Lower leg skin (tissue), 4 donors: ENCODE results near the gene NES. TPM values are rescaled to one million over a fixed set of nuclear protein-coding genes. Genes with fewer than 3 reads are reported as not detected.
A peak's percentile ranks its signal among the peaks of the same experiment; 100 is the strongest.

Experiments used
- DNase-seq, 2 donors: peaks; one replicate each; pipeline ENCODE4 v3.0.0-alpha.2; 2019; ENCODE audit warnings: low spot score in 2 of 2
- H3K4me3 ChIP-seq: fragments of 200-600 bp; sonication (generic); 2 replicates; pipeline ENCODE4 v1.5.1; 2017; ENCODE audit warnings: mild to moderate bottlenecking, low read depth; ENCODE audit not compliant: poor library complexity, severe bottlenecking
- POLR2A ChIP-seq, 2 donors: fragments of 450-650 bp; IDR thresholded peaks; one replicate each; pipeline ENCODE4 v1.6.1; 2016 to 2017; ENCODE audit warnings: antibody characterized with exemption in 2 of 2, mild to moderate bottlenecking in 1 of 2, moderate library complexity in 1 of 2
- WGBS, 2 donors: methylation state at CpG; one replicate each; pipeline ENCODE4 v1.1.5; 2018; 5-methylcytosine and 5-hydroxymethylcytosine counted together
- intact Hi-C: fragments of 100-400 bp; cut with DNase I; formaldehyde crosslinking; loops from one replicate; pipeline ENCODE4 v1.15.0; 2023; ENCODE audit warnings: low total_unique reads
- total RNA-seq, 4 donors: library from RNA; depleted of rRNA; stranded (reverse); fragments of >200 nt; gene quantifications; one replicate each; pipeline ENCODE4 v1.1.0, GENCODE V29; 2016
- TF ChIP-seq, protein P1 (sequence below), 3 donors: fragments of 450-650 bp; IDR thresholded peaks; one replicate each; pipeline ENCODE4 v1.5.1; 2016; ENCODE audit warnings: antibody characterized with exemption in 3 of 3, mild to moderate bottlenecking in 3 of 3, moderate library complexity in 2 of 3

Gene NES
- total RNA-seq, 4 donors from 2014 or later = 2.4 to 8.9 (median 5.0) TPM

DNA sequence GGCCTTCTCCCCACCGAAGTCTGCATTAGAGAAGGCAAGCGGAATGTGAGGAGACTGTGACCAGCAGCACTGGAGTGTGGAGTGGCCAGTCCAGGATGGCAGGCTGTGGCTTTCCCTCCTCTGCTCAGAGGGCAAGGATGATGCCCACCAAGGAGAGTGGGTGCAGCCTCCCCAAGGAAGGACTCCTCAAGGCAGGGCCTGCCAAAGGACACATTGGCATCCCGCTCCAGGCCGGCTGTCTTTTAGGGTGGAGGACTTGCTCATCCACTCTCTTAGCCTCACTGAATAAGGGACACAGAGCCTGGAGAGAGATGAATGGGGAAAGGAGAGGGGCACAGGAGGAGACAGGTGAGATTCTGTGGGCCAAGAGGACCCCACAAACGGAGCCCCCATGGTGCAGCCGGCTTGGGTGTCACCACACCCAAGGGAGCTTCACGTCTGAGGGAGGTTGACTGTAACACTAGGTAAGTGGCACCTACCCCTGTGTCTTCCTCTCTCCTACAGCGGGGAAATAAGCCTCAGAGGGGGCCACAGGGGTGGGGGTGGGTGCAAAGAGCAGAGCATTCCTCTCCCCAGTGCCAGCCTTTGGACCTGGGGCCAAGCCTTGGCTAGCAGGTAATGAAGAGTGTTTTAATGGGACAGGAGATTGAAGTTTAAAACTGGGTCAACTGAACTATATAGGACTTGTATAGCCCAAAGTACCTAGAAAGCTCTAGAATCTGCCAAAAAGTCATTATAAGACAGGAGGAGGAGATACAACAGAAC, 4.2 kb upstream of the NES start:
- no peak for DNase-seq
- no peak overlapping the region for H3K4me3 ChIP-seq
- TF ChIP-seq, protein P1, sequence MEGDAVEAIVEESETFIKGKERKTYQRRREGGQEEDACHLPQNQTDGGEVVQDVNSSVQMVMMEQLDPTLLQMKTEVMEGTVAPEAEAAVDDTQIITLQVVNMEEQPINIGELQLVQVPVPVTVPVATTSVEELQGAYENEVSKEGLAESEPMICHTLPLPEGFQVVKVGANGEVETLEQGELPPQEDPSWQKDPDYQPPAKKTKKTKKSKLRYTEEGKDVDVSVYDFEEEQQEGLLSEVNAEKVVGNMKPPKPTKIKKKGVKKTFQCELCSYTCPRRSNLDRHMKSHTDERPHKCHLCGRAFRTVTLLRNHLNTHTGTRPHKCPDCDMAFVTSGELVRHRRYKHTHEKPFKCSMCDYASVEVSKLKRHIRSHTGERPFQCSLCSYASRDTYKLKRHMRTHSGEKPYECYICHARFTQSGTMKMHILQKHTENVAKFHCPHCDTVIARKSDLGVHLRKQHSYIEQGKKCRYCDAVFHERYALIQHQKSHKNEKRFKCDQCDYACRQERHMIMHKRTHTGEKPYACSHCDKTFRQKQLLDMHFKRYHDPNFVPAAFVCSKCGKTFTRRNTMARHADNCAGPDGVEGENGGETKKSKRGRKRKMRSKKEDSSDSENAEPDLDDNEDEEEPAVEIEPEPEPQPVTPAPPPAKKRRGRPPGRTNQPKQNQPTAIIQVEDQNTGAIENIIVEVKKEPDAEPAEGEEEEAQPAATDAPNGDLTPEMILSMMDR (IDR thresholded peaks at IDR 0.05) = no peak
- no peak for TF ChIP-seq POLR2A (IDR thresholded peaks at IDR 0.05)
- intact Hi-C loops = no loop called here
- WGBS, 2 donors = 76 to 84% methylated on average over 8 of the region's 8 CpGs

DNA sequence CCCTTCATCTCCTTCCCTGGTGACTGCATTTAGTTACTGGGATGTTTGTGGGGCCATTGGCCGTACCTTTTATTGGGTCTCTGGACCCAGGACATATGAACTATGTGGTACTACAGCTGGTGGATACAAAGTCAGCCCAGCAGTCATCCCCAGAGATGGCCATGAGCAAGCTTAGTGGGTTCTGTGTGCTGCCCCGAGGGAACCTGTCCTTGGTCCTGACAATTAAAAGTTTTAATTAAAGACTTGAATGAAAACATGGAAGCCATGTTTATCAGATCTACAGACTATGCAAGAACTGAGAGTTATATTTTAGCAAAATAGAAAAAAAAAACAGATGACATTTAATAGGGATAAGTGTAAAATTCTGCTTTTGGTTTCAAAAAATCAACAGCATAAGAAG, 2.8 kb upstream of the NES start:
- intact Hi-C loops = no loop called here
- TF ChIP-seq, protein P1 (IDR thresholded peaks at IDR 0.05) = no peak
- no peak for TF ChIP-seq POLR2A (IDR thresholded peaks at IDR 0.05)
- no peak for DNase-seq
- 66 to 68% methylated on average over 2 of the region's 2 CpGs for WGBS, 2 donors
- no peak overlapping the region for H3K4me3 ChIP-seq

DNA sequence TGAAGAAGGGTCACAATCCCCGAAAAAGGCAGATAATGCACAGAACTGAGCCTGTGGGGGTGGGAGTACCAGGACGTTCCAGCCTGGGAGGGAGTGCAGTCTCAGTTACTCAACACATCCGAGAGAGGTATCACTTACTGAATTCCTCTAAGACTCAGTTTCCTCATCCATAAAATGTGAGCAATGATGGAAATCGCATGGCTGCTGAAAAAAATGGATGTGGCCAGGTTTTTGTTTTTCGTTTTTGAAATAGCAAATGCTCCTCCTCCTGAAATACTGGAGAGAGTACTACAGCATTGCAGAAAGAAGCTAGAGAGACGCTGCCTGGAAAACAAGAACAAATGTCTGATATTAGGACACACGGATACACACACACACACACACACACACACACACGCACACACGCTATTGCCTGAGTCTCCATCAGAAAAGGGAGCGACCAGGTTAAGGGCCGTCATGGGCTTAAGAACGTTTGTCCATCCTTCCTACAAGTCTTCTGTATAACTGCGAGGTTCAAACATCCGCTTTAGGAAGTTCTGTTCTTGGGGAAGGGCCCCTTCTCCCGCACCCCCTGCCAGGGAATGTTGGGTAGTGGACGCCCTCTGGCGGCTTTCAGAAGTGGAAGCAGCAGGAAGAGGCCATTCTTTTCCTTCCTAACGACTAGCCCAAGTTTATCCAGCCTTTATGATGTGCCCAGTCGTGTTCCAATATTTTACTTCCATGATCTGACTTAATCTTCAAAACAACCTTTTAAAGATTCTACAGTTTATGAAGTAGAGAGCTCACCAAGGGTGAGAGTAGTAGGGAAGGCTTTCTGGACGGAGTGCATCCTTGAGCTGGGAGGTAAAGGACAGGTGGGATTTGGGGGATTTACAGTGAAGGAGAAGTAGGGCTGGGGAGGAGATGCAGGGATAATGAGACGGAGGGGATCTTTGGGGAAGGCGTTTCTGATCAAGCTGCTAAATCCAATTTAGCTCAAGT, 699 bp upstream of the NES start:
- DNase-seq = peak in 1 of 2 donors; percentile 93
- WGBS, 2 donors = 5% methylated on average over 22 of the region's 22 CpGs
- TF ChIP-seq, protein P1 (IDR thresholded peaks at IDR 0.05) = peak in 1 of 3 donors; percentile 63
- no peak for TF ChIP-seq POLR2A (IDR thresholded peaks at IDR 0.05)
- intact Hi-C loops = no loop called here
- H3K4me3 ChIP-seq = no peak overlapping the region

DNA sequence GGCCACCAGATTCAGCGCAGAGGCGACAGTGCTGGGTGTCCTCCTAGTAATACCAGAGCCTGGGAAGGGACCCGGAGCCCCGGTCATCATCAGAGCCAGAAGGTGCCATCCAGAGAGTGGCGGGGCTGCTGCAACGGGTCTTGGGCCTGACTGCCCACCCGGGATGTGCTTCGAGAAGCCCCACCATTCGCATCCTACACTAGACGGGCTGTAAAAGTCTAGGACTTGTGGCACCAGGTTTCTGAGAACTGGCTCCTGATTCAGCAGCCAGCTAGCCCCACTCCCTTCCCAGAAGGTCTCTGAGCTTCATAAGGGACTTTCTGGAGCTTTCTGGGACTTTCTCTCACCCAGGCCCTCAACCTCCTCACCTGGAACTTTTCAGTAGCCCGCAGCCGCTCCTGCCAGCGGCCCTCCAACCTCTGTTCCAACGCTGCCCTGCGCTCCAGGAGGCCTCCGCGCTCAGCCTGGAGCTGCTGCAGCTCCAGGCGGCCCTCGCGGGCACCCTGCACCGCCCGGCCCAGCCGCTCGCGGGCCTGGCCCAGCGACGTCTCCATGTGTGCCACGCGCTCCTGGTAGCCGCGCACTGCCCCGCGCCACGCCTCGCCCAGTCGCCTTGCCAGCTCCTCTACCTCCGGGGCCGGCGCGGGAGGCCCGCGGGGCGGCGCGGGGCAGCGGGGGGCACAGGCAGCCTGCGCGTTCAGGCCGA, 940 bp downstream of the NES start:
- 35 to 38% methylated on average over 18 to 21 of the region's 49 CpGs for WGBS, 2 donors
- TF ChIP-seq, protein P1 (IDR thresholded peaks at IDR 0.05) = no peak
- TF ChIP-seq POLR2A (IDR thresholded peaks at IDR 0.05) = no peak
- DNase-seq = no peak
- intact Hi-C loops = no loop called here
- H3K4me3 ChIP-seq = no peak overlapping the region

DNA sequence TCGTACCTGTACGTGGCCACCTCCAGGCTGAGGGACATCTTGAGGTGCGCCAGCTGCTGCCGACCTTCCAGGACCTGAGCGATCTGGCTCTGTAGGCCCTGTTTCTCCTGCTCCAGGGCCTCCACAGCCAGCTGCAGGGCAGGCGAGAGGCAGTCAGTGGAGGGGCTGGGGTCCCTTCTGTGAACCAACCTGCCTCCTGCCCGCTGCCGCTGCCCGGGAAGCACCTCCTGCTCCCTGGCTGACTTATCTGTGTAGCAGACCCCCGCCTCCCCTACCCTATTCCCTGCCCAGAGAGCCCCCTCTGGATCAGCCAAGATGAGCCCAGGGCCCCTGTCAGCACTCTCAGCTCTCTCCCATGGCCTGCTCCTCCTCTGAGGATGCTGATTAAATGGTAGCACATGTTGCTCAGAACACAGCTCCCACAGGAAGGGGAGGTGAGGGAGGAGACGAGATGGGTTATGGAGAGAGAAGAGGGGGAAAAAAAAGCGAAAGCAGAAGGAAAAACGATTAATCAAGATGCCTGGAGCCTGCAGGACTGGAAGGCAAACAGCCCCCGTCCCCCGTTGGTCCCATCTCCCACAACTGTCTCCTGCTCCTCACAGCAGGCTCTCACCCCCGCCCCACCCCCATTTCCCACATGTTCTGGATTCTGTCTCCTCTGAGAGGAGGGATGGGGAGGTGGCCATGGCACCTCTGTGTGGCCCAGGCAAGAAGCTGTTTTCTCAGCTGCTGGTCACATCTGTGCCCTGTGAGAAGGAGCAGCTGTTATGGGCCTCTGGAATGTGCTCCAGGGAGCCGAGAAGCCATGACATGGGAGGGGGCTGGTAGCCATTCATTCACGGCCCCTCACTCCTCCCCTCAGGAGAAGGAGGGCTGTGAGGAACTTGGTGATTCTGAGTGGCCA, 1.7 kb downstream of the NES start:
- WGBS, 2 donors = 67 to 75% methylated on average over 17 to 18 of the region's 18 CpGs
- intact Hi-C loops = no loop called here
- no peak for DNase-seq

More for the DNA sequence above, 1.7 kb downstream of the NES start:
- TF ChIP-seq, protein P1 (IDR thresholded peaks at IDR 0.05) = no peak
- no peak for TF ChIP-seq POLR2A (IDR thresholded peaks at IDR 0.05)
- H3K4me3 ChIP-seq = no peak overlapping the region
